PC-9 (cell line): ENCODE measurements around the gene PRKCB.

Experiments used
- EZH2 ChIP-seq: fragments of 200-600 bp; sonication (generic); IDR thresholded peaks from 2 replicates; pipeline ENCODE4 v1.8.0; 2017; ENCODE audit warnings: antibody characterized with exemption, low read depth
- TF ChIP-seq, protein P1 (sequence below): fragments of 200-600 bp; sonication (generic); conservative IDR thresholded peaks from 2 replicates; pipeline ENCODE4 v1.6.1; 2017; ENCODE audit warnings: mixed run types, antibody characterized with exemption, mild to moderate bottlenecking, moderate library complexity

DNA sequence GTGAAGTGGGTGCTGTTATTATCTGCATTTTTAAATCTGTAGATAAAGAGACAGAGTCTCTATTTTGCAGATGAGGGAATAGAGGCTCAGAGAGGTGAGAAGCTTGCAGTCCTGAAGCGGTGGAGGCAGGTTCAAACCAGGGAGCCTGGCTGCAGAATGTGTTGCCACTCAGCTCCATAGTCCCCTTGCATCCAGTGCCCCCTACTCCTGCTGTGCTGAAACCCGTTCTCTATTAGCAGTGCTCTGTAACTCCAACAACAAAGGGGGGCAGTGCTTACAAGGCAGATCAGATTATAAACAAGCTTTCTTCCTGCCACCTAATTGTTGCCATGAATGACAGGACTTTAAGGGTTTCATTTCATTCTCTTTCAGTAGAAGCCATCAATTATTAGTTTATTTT lies 302.2 kb downstream of the PRKCB start:
- TF ChIP-seq, protein P1, sequence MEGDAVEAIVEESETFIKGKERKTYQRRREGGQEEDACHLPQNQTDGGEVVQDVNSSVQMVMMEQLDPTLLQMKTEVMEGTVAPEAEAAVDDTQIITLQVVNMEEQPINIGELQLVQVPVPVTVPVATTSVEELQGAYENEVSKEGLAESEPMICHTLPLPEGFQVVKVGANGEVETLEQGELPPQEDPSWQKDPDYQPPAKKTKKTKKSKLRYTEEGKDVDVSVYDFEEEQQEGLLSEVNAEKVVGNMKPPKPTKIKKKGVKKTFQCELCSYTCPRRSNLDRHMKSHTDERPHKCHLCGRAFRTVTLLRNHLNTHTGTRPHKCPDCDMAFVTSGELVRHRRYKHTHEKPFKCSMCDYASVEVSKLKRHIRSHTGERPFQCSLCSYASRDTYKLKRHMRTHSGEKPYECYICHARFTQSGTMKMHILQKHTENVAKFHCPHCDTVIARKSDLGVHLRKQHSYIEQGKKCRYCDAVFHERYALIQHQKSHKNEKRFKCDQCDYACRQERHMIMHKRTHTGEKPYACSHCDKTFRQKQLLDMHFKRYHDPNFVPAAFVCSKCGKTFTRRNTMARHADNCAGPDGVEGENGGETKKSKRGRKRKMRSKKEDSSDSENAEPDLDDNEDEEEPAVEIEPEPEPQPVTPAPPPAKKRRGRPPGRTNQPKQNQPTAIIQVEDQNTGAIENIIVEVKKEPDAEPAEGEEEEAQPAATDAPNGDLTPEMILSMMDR = no peak
- TF ChIP-seq EZH2 = no peak
